Fibroblast of skin of right quadriceps (primary cell): ENCODE data around the gene KERA.
A peak's percentile ranks its signal among the peaks of the same experiment; 100 is the strongest.

Experiments
- DNase-seq: peaks from one replicate; pipeline ENCODE4 v3.0.0-alpha.2; 2013

The KERA gene

GRCh38 chr12:91072931-91073330, 15.1 kb upstream of the KERA start:
- no peak for DNase-seq

GRCh38 chr12:91070936-91071335, 13.1 kb upstream of the KERA start:
- DNase-seq: no peak

- DNase-seq: no peak
Measured at GRCh38 chr12:91065396-91065795, 7.6 kb upstream of the KERA start.

- DNase-seq: no peak
Measured at GRCh38 chr12:91064640-91065039, 6.8 kb upstream of the KERA start.

DNA sequence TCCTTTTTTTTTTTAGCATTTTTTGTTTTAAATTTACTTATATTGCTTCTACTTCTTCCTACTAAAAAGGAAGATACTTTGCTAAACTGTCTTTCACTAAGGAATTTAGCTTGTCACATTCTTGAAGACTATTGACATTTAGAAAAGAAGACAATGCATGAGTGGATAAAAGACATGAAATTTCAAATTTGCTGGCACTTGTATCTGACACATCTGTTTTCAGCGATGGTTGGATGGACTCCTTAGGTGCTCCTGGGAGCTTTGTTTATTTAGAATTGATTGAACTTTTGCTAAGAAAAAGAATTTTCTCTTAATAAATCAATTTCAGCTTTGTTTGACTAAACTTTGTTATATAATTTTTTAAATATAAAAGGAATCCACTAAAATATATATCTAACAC, 3.3 kb upstream of the KERA start:
- no peak for DNase-seq

DNA sequence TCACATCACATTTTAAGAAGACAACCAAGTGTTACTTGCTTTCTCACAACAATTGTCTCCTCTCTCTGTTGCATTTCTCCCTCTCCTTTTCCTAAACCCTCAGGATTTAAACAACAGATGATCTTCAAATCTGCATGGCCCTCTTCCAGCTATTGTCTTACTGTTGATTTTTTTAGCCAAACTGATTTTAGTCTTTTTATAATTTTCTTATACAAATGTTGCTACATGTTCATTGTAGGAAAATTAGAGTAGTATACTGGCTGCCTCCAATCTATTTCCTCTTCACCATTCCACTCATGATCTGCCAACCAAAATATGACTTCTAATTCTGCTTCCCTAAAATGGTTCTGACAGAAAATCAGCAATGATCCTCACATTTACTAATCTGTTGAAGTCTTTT, 1.4 kb upstream of the KERA start:
- no peak for DNase-seq

DNA sequence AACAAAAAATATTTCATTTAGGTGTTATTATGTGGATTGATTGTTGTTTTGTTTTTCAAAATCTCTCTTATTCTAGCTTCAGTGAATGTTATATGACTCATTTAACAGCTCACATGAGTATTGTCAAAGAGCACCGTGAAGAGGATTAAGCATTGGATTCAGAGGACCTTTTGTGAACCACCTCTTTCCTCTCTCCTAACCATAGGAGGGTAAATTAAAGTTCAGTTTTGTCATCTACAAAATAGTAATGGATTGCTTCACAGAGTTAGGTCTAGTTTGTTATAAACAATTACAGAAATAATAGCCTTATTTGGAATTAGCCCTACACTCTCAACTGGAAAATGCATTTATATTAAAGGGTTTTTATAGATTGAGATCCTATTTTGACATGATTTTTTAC, 962 bp upstream of the KERA start:
- DNase-seq: peak; percentile 4

GRCh38 chr12:91056488-91056887, 1.3 kb downstream of the KERA start:
- DNase-seq: no peak

GRCh38 chr12:91055976-91056375, 1.8 kb downstream of the KERA start:
- peak; percentile 32 for DNase-seq

GRCh38 chr12:91053951-91054715, 3.7 kb downstream of the KERA start:
- peak; percentile 89 for DNase-seq

GRCh38 chr12:91052026-91052425, 5.8 kb downstream of the KERA start:
- no peak for DNase-seq

GRCh38 chr12:91044586-91044985, 13.2 kb downstream of the KERA start:
- DNase-seq: no peak

GRCh38 chr12:91043408-91043807, 14.4 kb downstream of the KERA start:
- DNase-seq: no peak

- peak; percentile 22 for DNase-seq
Measured at GRCh38 chr12:91040096-91040755, 17.6 kb downstream of the KERA start.

DNA sequence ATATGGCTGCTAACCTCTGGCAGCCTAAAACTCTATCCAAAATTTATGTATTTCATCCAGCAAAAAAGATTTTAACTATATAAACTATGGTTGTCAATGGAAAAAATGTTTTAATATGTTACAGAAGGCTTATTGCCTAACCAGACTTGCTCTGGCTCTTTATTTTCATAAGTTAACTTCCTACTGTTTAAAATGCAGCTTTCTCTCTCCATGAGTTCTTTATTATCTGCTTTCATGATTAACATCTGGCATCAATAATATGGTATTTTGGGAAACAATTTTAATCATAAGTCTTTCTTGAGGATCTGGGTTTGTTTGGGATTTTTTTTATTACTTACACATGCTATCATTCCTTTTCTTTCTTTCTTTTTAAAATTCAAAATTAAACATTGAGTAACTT, 20.5 kb downstream of the KERA start:
- DNase-seq: peak; percentile 83

DNA sequence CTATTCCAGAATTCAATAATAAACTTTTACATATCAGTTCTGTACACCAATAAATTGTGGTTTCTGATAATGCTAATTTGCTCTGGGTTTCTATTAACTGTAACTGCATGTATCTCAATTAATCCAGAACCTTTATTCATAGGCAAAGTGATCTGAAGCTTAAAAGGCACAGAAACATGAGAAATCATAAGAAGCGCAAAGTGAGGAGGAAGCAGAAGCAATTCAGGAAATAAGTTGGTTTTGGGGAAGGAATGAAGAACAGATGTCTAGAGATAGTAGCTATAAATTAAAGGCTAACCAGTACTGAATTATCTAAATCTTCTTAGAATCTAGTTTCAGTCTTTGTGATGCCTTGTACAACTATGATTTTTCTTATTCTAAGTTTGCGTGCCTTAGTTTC, 24.6 kb downstream of the KERA start:
- no peak for DNase-seq

DNA sequence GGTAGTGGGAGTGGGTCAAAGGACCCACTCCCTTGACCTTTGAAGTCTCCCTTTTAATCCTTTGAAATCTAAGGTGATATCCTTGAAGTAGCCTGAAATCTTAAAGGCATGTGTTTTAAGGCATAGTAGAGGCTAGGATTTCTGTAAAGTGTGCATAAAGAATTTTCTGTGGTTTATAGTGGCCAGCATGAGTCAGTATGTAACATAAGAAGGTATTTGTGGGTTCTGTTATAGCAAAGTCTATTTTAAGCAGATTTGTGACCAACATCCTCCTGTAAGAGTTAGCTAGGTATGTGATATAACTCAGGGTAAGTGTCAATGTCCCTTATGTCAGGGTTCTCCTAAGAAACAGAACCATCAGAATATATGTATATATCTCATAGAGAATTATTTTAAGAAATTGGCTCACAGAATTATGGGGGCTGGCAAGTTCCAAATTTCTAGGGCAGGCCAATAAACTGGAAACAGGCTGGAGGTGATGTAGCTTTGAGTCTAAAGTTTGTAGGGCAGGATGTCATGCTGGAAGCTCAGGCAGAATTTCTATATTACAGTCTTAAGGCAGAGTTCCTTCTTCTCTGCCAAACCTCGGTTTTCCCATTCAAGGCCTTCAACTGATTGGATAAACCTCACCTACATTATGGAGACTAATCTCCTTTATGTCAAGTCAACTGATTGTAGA, 34.4 kb downstream of the KERA start:
- peak; percentile 90 for DNase-seq

DNA sequence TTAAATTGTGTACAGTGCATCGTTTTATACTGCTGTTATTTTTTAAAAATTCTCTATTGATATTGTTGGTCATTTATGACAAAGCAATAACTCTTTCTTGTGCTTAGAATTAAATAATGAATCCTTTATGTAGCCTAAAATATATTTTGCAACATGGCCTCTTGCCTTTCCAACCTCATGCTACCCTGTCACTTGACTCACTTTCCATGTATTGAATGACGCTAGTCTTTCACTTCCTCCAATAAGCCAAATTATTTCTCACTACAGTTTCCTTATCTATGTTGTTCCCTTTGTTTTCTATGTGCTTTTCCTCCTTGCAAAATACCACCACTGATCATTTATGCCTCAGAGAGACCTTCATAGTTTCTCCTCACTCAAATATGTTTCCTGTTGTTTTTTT, 36.7 kb downstream of the KERA start:
- DNase-seq: no peak

GRCh38 chr12:91019455-91019854, 38.4 kb downstream of the KERA start:
- no peak for DNase-seq

DNA sequence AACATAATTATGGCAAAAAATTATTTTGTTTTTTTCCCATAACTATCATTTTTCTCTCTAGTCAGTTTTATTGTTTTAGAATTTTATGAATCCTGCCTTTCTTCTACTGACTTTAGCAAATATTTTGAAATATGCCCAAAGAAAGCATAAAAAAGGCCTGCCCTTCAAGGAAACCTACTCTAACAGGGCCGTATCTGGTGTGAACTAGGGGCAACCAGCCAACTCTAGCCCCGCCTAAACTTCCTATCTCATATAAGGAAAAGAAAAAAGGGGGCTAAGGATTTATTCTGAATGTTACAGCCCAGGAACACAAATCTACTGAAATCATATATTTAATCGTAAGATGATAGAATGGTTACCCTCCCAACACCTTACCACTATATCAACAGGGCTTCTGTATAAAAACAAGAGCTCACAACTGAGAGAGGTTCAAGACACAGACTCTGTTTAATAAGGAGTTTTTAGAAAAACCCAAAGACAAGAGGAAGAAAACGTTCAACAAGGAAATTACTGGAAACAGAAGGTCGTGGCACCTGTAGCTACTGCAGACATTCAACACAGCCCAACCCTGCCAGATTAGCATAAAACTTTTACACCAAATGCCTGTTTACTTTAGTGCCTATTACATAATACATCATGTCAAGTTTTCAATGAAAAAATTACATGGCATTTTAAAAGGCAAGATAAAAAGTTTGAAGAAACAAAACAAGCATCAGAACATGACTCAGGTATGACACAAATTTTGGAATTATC, 40.1 kb downstream of the KERA start:
- DNase-seq: no peak

DNA sequence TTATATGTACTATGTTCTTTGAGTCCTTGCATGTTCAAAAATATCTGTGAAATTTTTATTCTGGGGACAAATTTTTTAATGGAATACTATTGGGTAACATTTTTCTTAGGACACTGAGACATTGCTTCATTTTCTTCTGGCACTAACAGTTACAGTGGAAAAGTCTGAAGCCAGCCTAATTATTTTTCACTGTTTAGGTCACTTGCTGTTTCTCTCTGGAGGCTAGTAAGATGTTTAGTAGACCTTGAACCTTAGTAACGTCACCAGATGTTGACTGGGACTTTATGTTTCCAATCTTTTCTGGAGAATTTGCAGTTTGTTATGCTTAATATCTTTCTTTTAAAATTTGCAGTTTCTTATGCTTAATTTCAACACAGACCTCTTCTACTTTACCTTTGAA, 40.8 kb downstream of the KERA start:
- no peak for DNase-seq

DNA sequence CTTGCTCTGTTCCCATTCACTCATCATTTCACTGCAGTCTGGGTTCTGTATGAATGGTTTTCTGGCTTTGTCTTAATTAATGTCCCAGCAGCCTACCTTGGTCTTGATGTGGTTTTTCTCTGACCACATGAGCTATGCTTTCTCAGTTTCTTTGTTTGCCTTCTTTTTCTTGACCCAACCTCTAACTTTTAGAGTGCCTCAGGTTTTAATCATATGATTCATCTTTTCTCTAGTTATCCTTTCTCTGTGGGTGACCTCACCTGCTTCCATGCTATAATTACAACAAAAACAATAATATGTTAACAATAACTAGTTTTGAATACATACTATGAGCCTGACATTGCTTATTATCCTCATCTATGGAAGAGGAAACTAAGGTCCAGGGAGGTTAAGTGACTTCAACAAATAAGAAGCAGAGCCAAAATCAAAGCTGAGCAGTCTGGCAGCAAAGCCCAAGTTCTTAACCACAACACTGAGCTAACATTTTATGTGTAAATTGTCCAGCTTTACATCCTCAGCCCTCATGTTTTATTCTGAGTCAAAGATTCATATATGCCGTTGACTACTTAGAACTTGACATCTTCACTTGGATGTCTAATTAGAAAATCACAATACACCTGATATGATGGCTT, 48.4 kb downstream of the KERA start:
- DNase-seq: peak; percentile 9
